Smooth muscle cell (in vitro differentiated cells): ENCODE results near the gene ARHGAP20. TPM values are rescaled to one million over a fixed set of nuclear protein-coding genes. Genes with fewer than 3 reads are reported as not detected.

Source experiments
- DNase-seq: peaks from one replicate; lab custom pipeline; 2025; ENCODE audit not compliant: unreplicated experiment; lab: John Stamatoyannopoulos, UW
- H2AFZ ChIP-seq: fragments of 200-600 bp; sonication (generic); 2 replicates; pipeline ENCODE4 v1.6.0; 2016; ENCODE audit warnings: antibody characterized with exemption, low read depth, mild to moderate bottlenecking
- H3F3A ChIP-seq: fragments of 200-600 bp; sonication (generic); 2 replicates; pipeline ENCODE4 v1.6.0; 2017; ENCODE audit warnings: antibody characterized with exemption, low read depth
- H3K27ac ChIP-seq: fragments of 200-600 bp; sonication (generic); 2 replicates; pipeline ENCODE4 v1.5.1; 2016; ENCODE audit warnings: low read depth, mild to moderate bottlenecking
- H3K27me3 ChIP-seq: fragments of 200-600 bp; sonication (generic); 2 replicates; pipeline ENCODE4 v1.6.1; 2016; ENCODE audit warnings: low read depth, mild to moderate bottlenecking
- H3K36me3 ChIP-seq: fragments of 200-600 bp; sonication (generic); 2 replicates; pipeline ENCODE4 v1.5.1; 2016; ENCODE audit warnings: low read depth
- H3K4me1 ChIP-seq: fragments of 200-600 bp; sonication (generic); 2 replicates; pipeline ENCODE4 v1.5.1; 2016; ENCODE audit warnings: low read depth
- H3K4me2 ChIP-seq: fragments of 200-600 bp; sonication (generic); 2 replicates; pipeline ENCODE4 v1.6.0; 2016; ENCODE audit warnings: mild to moderate bottlenecking
- H3K4me3 ChIP-seq: fragments of 200-600 bp; sonication (generic); 2 replicates; pipeline ENCODE4 v1.5.1; 2016; ENCODE audit warnings: mild to moderate bottlenecking
- H3K79me2 ChIP-seq: fragments of 200-600 bp; sonication (generic); 2 replicates; pipeline ENCODE4 v1.6.0; 2016; ENCODE audit warnings: low read depth, mild to moderate bottlenecking
- H3K9ac ChIP-seq: fragments of 200-600 bp; sonication (generic); 2 replicates; pipeline ENCODE4 v1.6.0; 2016; ENCODE audit warnings: low read depth
- H3K9me3 ChIP-seq: fragments of 200-600 bp; sonication (generic); replicated peaks from 2 replicates; pipeline ENCODE4 v1.5.1; 2016; ENCODE audit warnings: low read depth
- H4K20me1 ChIP-seq: fragments of 200-600 bp; sonication (generic); 2 replicates; pipeline ENCODE4 v1.6.0; 2016; ENCODE audit warnings: low read depth
- WGBS: methylation state at CpG from one replicate; pipeline ENCODE4 v1.1.7; 2016; ENCODE audit warnings: low lambda C conversion rate; 5-methylcytosine and 5-hydroxymethylcytosine counted together
- polyA plus RNA-seq: library from polyadenylated mRNA; unstranded; fragments of >200 nt; fragmentation: Nextera tagmentation; extraction: Ambion mirVana; gene quantifications from 2 replicates; pipeline ENCODE4 v1.2.1, GENCODE V29; 2016
- total RNA-seq: library from RNA; depleted of rRNA; stranded (reverse); fragments of >200 nt; gene quantifications from 2 replicates; pipeline ENCODE4 v1.2.3, GENCODE V29; 2014
- TF ChIP-seq, protein P1 (sequence below): fragments of 200-600 bp; sonication (generic); IDR thresholded peaks from 2 replicates; pipeline ENCODE4 v1.5.1; 2017; ENCODE audit warnings: borderline replicate concordance, mild to moderate bottlenecking, antibody characterized with exemption; ENCODE audit not compliant: insufficient read depth, poor library complexity, severe bottlenecking

ARHGAP20 gene
- total and polyA plus RNA-seq, 2 experiments from 2014 or later, result 0.33 to 1.6 TPM

DNA sequence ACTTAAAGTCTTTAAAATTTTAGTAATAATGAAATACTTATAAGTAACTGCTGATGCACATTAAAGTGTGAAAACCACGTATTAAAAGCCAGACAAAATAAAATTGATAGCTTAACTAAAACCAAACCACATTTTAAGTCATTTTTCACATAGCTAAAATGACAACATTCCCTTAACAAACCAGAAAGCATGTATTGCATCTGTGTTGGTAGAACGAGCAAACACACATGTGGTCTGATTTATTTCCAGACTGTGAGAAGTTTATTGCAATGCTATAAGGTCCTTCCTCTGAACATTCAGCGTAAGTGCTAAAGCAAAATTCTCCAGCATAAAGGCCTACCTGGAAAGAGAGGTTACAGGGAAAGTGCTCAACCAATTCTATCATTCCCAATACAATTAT, 57.8 kb downstream of the ARHGAP20 start:
- H3K36me3 ChIP-seq, result no peaks in the 10 kb centered on the region
- no peak overlapping the region for H3K27ac ChIP-seq
- H4K20me1 ChIP-seq, result no peaks in the 10 kb centered on the region
- H3F3A ChIP-seq, result no peaks in the 10 kb centered on the region
- no peaks in the 10 kb centered on the region for H3K27me3 ChIP-seq
- no peak overlapping the region for H2AFZ ChIP-seq
- H3K9me3 ChIP-seq, result no peaks in the 10 kb centered on the region
- no peaks in the 10 kb centered on the region for H3K79me2 ChIP-seq
- no peak overlapping the region for H3K9ac ChIP-seq
- 61% methylated on average over 3 of the region's 3 CpGs for WGBS
- TF ChIP-seq, protein P1, sequence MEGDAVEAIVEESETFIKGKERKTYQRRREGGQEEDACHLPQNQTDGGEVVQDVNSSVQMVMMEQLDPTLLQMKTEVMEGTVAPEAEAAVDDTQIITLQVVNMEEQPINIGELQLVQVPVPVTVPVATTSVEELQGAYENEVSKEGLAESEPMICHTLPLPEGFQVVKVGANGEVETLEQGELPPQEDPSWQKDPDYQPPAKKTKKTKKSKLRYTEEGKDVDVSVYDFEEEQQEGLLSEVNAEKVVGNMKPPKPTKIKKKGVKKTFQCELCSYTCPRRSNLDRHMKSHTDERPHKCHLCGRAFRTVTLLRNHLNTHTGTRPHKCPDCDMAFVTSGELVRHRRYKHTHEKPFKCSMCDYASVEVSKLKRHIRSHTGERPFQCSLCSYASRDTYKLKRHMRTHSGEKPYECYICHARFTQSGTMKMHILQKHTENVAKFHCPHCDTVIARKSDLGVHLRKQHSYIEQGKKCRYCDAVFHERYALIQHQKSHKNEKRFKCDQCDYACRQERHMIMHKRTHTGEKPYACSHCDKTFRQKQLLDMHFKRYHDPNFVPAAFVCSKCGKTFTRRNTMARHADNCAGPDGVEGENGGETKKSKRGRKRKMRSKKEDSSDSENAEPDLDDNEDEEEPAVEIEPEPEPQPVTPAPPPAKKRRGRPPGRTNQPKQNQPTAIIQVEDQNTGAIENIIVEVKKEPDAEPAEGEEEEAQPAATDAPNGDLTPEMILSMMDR, result no peak
- H3K4me1 ChIP-seq, result no peaks in the 10 kb centered on the region
- DNase-seq, result no peak
- no peak overlapping the region for H3K4me3 ChIP-seq
- no peak overlapping the region for H3K4me2 ChIP-seq

DNA sequence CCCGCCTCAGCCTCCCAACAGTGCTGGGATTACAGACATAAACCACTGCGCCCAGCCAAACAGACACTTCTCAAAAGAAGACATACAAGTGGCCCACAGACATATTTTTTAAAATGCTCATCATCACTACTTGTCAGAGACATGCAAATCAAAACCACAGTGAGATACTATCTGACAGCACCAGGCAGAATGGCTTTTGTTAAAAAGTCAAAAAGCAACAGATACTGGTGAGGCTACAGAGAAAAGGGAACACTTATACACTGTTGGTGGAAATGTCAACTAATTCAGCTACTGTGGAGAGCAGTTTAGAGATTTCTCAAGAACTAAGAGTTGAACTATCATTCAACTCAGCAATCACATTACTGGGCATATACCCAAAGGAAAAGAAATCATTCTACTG, 67.0 kb downstream of the ARHGAP20 start:
- WGBS, result 65% methylated on average over 2 of the region's 2 CpGs
- Histone ChIP-seq H3K4me3 (no peak overlapping the region), H3K79me2 (no peaks in the 10 kb centered on the region), H3K9ac (no peak overlapping the region), H3F3A (no peaks in the 10 kb centered on the region), H2AFZ (no peak overlapping the region), H3K36me3 (no peaks in the 10 kb centered on the region), H3K4me1 (no peaks in the 10 kb centered on the region), H3K27me3 (no peaks in the 10 kb centered on the region), H3K9me3 (no peaks in the 10 kb centered on the region), H3K27ac (no peak overlapping the region), H3K4me2 (no peak overlapping the region), H4K20me1 (no peaks in the 10 kb centered on the region)
- TF ChIP-seq, protein P1, result no peak
- DNase-seq, result no peak

- Histone ChIP-seq H3K36me3 (no peaks in the 10 kb centered on the region), H3K27me3 (no peaks in the 10 kb centered on the region), H3K9ac (no peak overlapping the region), H3K27ac (no peak overlapping the region), H3K4me1 (no peaks in the 10 kb centered on the region), H4K20me1 (no peaks in the 10 kb centered on the region), H2AFZ (no peak overlapping the region), H3K4me2 (no peak overlapping the region), H3K9me3 (no peaks in the 10 kb centered on the region), H3F3A (no peaks in the 10 kb centered on the region), H3K4me3 (no peak overlapping the region), H3K79me2 (no peaks in the 10 kb centered on the region)
- no peak for DNase-seq
- TF ChIP-seq, protein P1, result no peak
Measured at GRCh38 chr11:110634370-110634769, 77.9 kb downstream of the ARHGAP20 start.

- no peak overlapping the region for H3K4me3 ChIP-seq
- H3K27ac ChIP-seq, result no peak overlapping the region
- no peaks in the 10 kb centered on the region for H3K27me3 ChIP-seq
- no peak for DNase-seq
- TF ChIP-seq, protein P1, result no peak
- no peaks in the 10 kb centered on the region for H4K20me1 ChIP-seq
- H3F3A ChIP-seq, result no peaks in the 10 kb centered on the region
- no peaks in the 10 kb centered on the region for H3K9me3 ChIP-seq
- no peak overlapping the region for H2AFZ ChIP-seq
- H3K79me2 ChIP-seq, result no peaks in the 10 kb centered on the region
- H3K36me3 ChIP-seq, result no peaks in the 10 kb centered on the region
- H3K4me1 ChIP-seq, result no peaks in the 10 kb centered on the region
- H3K4me2 ChIP-seq, result no peak overlapping the region
- no peak overlapping the region for H3K9ac ChIP-seq
Measured at GRCh38 chr11:110631551-110631950, 80.7 kb downstream of the ARHGAP20 start.
